GM23338 (cell line): Measurements from ENCODE around the gene EDIL3. TPM values are rescaled to one million over a fixed set of nuclear protein-coding genes. Genes with fewer than 3 reads are reported as not detected.

Experiments used
- ATAC-seq: fragments of 200-7000 bp; cut with Tn5 transposase; 3 replicates; pipeline ENCODE4 v1.9.1; 2020
- DNase-seq: peaks from one replicate; pipeline ENCODE4 v3.0.0-alpha.2; 2015; ENCODE audit warnings: low spot score
- H2AFZ ChIP-seq: fragments of 200-600 bp; sonication (generic); 2 replicates; pipeline ENCODE4 v1.8.0; 2016; ENCODE audit warnings: antibody characterized with exemption, mild to moderate bottlenecking, moderate library complexity
- H3F3A ChIP-seq: fragments of 200-600 bp; sonication (generic); replicated peaks from 2 replicates; pipeline ENCODE4 v1.8.0; 2017; ENCODE audit warnings: antibody characterized with exemption, mixed run types, low read depth
- H3K27ac ChIP-seq: fragments of 200-600 bp; sonication (generic); 2 replicates; pipeline ENCODE4 v1.6.1; 2016; ENCODE audit warnings: low read depth
- H3K27me3 ChIP-seq: fragments of 200-600 bp; sonication (generic); 2 replicates; pipeline ENCODE4 v1.8.0; 2016; ENCODE audit warnings: mild to moderate bottlenecking, mixed run types, moderate library complexity; ENCODE audit not compliant: insufficient read depth
- H3K36me3 ChIP-seq: fragments of 200-600 bp; sonication (generic); 2 replicates; pipeline ENCODE4 v1.8.0; 2016; ENCODE audit warnings: mild to moderate bottlenecking; ENCODE audit not compliant: insufficient read depth
- H3K4me1 ChIP-seq: fragments of 200-600 bp; sonication (generic); 2 replicates; pipeline ENCODE4 v1.8.0; 2016; ENCODE audit warnings: mild to moderate bottlenecking, moderate library complexity; ENCODE audit not compliant: insufficient read depth
- H3K4me2 ChIP-seq: fragments of 200-600 bp; sonication (generic); 2 replicates; pipeline ENCODE4 v1.7.1; 2017; ENCODE audit warnings: mixed run types
- H3K4me3 ChIP-seq: fragments of 200-600 bp; sonication (generic); 2 replicates; pipeline ENCODE4 v1.6.1; 2016; ENCODE audit warnings: mixed run types
- H3K79me2 ChIP-seq: fragments of 200-600 bp; sonication (generic); replicated peaks from 2 replicates; pipeline ENCODE4 v1.8.0; 2017; ENCODE audit warnings: mild to moderate bottlenecking; ENCODE audit not compliant: insufficient read depth
- H3K9me2 ChIP-seq: fragments of 200-600 bp; sonication (generic); 2 replicates; pipeline ENCODE4 v1.8.0; 2017; ENCODE audit not compliant: insufficient read depth
- H4K20me1 ChIP-seq: fragments of 200-600 bp; sonication (generic); replicated peaks from 2 replicates; pipeline ENCODE4 v1.8.0; 2017; ENCODE audit warnings: mild to moderate bottlenecking; ENCODE audit not compliant: insufficient read depth
- H3K27ac Mint-ChIP-seq: 2 replicates; pipeline ENCODE4 v1.8.0; 2020; ENCODE audit warnings: inconsistent platforms, mild to moderate bottlenecking, moderate library complexity, mixed read lengths
- H3K27me3 Mint-ChIP-seq: 3 replicates; pipeline ENCODE4 v1.8.0; 2022; ENCODE audit warnings: low read depth, mild to moderate bottlenecking, moderate library complexity, mixed read lengths, inconsistent platforms; ENCODE audit not compliant: insufficient read depth, poor library complexity
- H3K36me3 Mint-ChIP-seq: 3 replicates; pipeline ENCODE4 v1.8.0; 2021; ENCODE audit warnings: low read depth, mild to moderate bottlenecking, inconsistent platforms, moderate library complexity, mixed read lengths
- H3K4me1 Mint-ChIP-seq: 3 replicates; pipeline ENCODE4 v1.8.0; 2020; ENCODE audit warnings: mild to moderate bottlenecking, inconsistent platforms, mixed read lengths
- H3K4me3 Mint-ChIP-seq: 3 replicates; pipeline ENCODE4 v1.8.0; 2021; ENCODE audit warnings: moderate library complexity, mild to moderate bottlenecking, inconsistent platforms, mixed read lengths
- H3K9me3 Mint-ChIP-seq: 3 replicates; pipeline ENCODE4 v1.8.0; 2020; ENCODE audit warnings: moderate library complexity, mild to moderate bottlenecking, inconsistent platforms, mixed read lengths
- CREB1 ChIP-seq: fragments of 250-450 bp; sonication (Bioruptor Pico); IDR thresholded peaks from 2 replicates; pipeline ENCODE4 v1.5.0; 2020; ENCODE audit warnings: low read depth, mild to moderate bottlenecking, moderate library complexity
- CTCF ChIP-seq, 2 experiments: fragments of 200-600 bp in 1 of 2; sonication (generic) in 1 of 2; conservative IDR thresholded peaks; 2 replicates each; pipeline versions ENCODE4 v1.5.1 to v1.6.1; 2016 to 2017; ENCODE audit warnings: antibody characterized with exemption in 2 of 2, low read depth in 2 of 2, mild to moderate bottlenecking in 2 of 2, moderate library complexity in 1 of 2
- ETS1 ChIP-seq: IDR thresholded peaks from 2 replicates; pipeline ENCODE4 v1.6.1; 2016; ENCODE audit warnings: antibody characterized with exemption
- EZH2 ChIP-seq: fragments of 200-600 bp; sonication (generic); IDR thresholded peaks from one replicate; pipeline ENCODE4 v1.8.0; 2017; ENCODE audit warnings: antibody characterized with exemption, mild to moderate bottlenecking, low read depth; ENCODE audit not compliant: unreplicated experiment
- EZH2phosphoT487 ChIP-seq: fragments of 200-600 bp; sonication (generic); IDR thresholded peaks from one replicate; pipeline ENCODE4 v1.8.1; 2018; ENCODE audit warnings: antibody characterized with exemption; ENCODE audit not compliant: unreplicated experiment
- JUNB ChIP-seq: IDR thresholded peaks from one replicate; pipeline ENCODE4 v1.6.1; 2016; ENCODE audit warnings: antibody characterized with exemption; ENCODE audit not compliant: unreplicated experiment
- NANOG ChIP-seq: IDR thresholded peaks from 2 replicates; pipeline ENCODE4 v1.6.1; 2016; ENCODE audit warnings: antibody characterized with exemption, borderline replicate concordance
- POLR2AphosphoS5 ChIP-seq: IDR thresholded peaks from 2 replicates; pipeline ENCODE4 v1.6.1; 2016; ENCODE audit warnings: antibody characterized with exemption, low read depth
- REST ChIP-seq: IDR thresholded peaks from one replicate; pipeline ENCODE4 v1.6.1; 2018; ENCODE audit warnings: antibody characterized with exemption; ENCODE audit not compliant: unreplicated experiment
- STAT1 ChIP-seq: IDR thresholded peaks from one replicate; pipeline ENCODE4 v1.6.1; 2016; ENCODE audit warnings: antibody characterized with exemption; ENCODE audit not compliant: unreplicated experiment
- ZNF114 ChIP-seq: fragments of 250-450 bp; sonication (Bioruptor Pico); IDR thresholded peaks from 2 replicates; pipeline ENCODE4 v1.5.0; 2020; ENCODE audit warnings: mild to moderate bottlenecking, moderate library complexity
- ZNF331 ChIP-seq: fragments of 250-450 bp; sonication (Bioruptor Pico); IDR thresholded peaks from 2 replicates; pipeline ENCODE4 v1.5.0; 2020; ENCODE audit warnings: low read depth, mild to moderate bottlenecking, moderate library complexity
- polyA plus RNA-seq: library from polyadenylated mRNA; unstranded; fragments of >200 nt; fragmentation: Nextera tagmentation; extraction: Ambion mirVana; gene quantifications from 2 replicates; pipeline ENCODE4 v1.2.1, GENCODE V29; 2016
- total RNA-seq: library from RNA; depleted of rRNA; stranded (reverse); fragments of >200 nt; shearing (Covaris generic); gene quantifications from 2 replicates; pipeline ENCODE4 v1.2.3, GENCODE V29; 2014

Gene EDIL3
- total and polyA plus RNA-seq, 2 experiments from 2014 or later = 43.3 to 61.9 TPM

GRCh38 chr5:84017523-84018172, 367.0 kb downstream of the EDIL3 start (continued):
- TF ChIP-seq ZNF331 (no peak), NANOG (no peak), ETS1 (no peak), POLR2AphosphoS5 (no peak), REST (no peak)

- H3K27ac Mint-ChIP-seq = no peak overlapping the region; the same call in 1 of the 2 replicates
- TF ChIP-seq JUNB (no peak), ZNF114 (CRISPR knock-in tag) (no peak), NANOG (no peak), REST (no peak), ETS1 (no peak), EZH2 (no peak), CREB1 (no peak), POLR2AphosphoS5 (no peak), EZH2phosphoT487 (no peak), STAT1 (no peak), ZNF331 (no peak), CTCF (conservative IDR thresholded peaks at IDR 0.05; ENCODE audit: low read depth in 2 of 2) (no peak)
These were observed 368.6 kb downstream of the EDIL3 start for GRCh38 chr5:84016085-84016484.

More at GRCh38 chr5:84016085-84016484, 368.6 kb downstream of the EDIL3 start:
- H3K79me2 ChIP-seq = no peaks in the 10 kb centered on the region
- H3F3A ChIP-seq = no peaks in the 10 kb centered on the region
- DNase-seq = no peak
- no peak for ATAC-seq
- H2AFZ ChIP-seq = no peak overlapping the region
- no peaks in the 10 kb centered on the region for H3K9me2 ChIP-seq
- Mint-ChIP-seq H3K36me3 (no peaks in the 10 kb centered on the region), H3K4me3 (no peak overlapping the region), H3K27me3 (no peaks in the 10 kb centered on the region), H3K9me3 (peaks cover 2% of the 10 kb centered on the region; the same call in 1 of the 3 replicates), H3K4me1 (peaks cover 16% of the 10 kb centered on the region)
- no peak overlapping the region for H3K4me2 ChIP-seq
- H3K4me3 ChIP-seq = no peak overlapping the region
- no peaks in the 10 kb centered on the region for H4K20me1 ChIP-seq
- H3K27me3 ChIP-seq = no peaks in the 10 kb centered on the region
- no peaks in the 10 kb centered on the region for H3K36me3 ChIP-seq
- H3K4me1 ChIP-seq = peaks cover 24% of the 10 kb centered on the region; the same call in 1 of the 2 replicates
- no peak overlapping the region for H3K27ac ChIP-seq
